ENCODE results near the gene MUTYH. TPM values are rescaled to one million over a fixed set of nuclear protein-coding genes. Genes with fewer than 3 reads are reported as not detected.

Gene MUTYH
- total and polyA plus RNA-seq, 2 experiments from 2014 or later, result 27.1 to 35.6 TPM

DNA sequence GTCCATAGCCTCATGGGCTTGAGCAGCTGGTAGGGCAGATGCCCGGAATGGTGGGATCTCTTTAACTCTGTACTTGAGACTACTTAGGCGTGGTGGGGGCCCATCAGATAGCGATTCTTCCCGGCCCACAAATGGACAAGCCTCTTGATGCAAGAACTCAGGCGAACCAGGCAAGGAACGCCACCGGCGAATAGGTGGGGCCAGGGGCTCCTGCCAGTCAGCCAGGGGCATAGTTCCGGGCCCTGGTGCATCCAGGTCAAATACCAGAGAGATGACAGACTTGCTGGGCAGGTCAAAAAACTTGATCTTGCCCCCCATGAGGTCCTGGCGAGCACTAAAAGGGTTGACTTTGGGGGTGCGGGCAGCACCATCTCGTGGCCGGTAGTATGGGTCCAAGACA lies 4.8 kb upstream of the MUTYH start:
- H3K36me3 ChIP-seq, result peaks cover 14% of the 10 kb centered on the region

DNA sequence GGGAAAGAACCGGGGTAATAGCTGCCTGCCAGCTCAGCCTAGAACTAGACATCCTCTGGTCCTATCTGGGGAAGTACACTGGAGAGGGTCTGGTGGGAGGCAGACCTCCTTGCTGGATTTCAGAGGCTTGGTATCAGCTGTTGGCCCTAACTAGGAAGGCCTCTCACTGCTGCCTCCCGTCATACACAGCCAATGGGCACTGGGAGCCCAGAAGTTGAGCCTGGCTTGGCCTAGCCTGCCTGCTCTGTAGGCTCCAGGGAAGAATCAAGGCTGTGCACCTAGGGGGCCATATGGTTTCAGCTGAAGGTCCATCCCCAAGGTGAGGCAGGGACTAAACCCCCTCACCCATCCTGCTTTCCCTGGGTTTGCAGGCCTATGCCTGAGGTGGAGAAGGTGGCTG lies 4.3 kb upstream of the MUTYH start:
- peaks cover 19% of the 10 kb centered on the region for H3K4me1 ChIP-seq (ENCODE audit: low read depth)
- H3K27me3 ChIP-seq, result no peaks in the 10 kb centered on the region
- H3K9me3 ChIP-seq (ENCODE audit: low read depth), result no peaks in the 10 kb centered on the region
- TF ChIP-seq, protein P1, sequence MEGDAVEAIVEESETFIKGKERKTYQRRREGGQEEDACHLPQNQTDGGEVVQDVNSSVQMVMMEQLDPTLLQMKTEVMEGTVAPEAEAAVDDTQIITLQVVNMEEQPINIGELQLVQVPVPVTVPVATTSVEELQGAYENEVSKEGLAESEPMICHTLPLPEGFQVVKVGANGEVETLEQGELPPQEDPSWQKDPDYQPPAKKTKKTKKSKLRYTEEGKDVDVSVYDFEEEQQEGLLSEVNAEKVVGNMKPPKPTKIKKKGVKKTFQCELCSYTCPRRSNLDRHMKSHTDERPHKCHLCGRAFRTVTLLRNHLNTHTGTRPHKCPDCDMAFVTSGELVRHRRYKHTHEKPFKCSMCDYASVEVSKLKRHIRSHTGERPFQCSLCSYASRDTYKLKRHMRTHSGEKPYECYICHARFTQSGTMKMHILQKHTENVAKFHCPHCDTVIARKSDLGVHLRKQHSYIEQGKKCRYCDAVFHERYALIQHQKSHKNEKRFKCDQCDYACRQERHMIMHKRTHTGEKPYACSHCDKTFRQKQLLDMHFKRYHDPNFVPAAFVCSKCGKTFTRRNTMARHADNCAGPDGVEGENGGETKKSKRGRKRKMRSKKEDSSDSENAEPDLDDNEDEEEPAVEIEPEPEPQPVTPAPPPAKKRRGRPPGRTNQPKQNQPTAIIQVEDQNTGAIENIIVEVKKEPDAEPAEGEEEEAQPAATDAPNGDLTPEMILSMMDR (IDR thresholded peaks at IDR 0.05; ENCODE audit: low read depth, low read length), result no peak
- H3K27ac ChIP-seq, result no peak overlapping the region
- H3K36me3 ChIP-seq, result peaks cover 14% of the 10 kb centered on the region
- no peak for DNase-seq (ENCODE audit: low read depth in 1 of 2, low spot score in 1 of 2)
- no peak overlapping the region for H3K4me3 ChIP-seq

More for the DNA sequence above, 4.8 kb upstream of the MUTYH start:
- DNase-seq (ENCODE audit: low read depth in 1 of 2, low spot score in 1 of 2), result no peak
- no peak overlapping the region for H3K4me3 ChIP-seq
- no peak overlapping the region for H3K27ac ChIP-seq
- peaks cover 20% of the 10 kb centered on the region for H3K4me1 ChIP-seq (ENCODE audit: low read depth)
- no peaks in the 10 kb centered on the region for H3K27me3 ChIP-seq
- no peaks in the 10 kb centered on the region for H3K9me3 ChIP-seq (ENCODE audit: low read depth)
- TF ChIP-seq, protein P1 (IDR thresholded peaks at IDR 0.05; ENCODE audit: low read depth, low read length), result no peak

DNA sequence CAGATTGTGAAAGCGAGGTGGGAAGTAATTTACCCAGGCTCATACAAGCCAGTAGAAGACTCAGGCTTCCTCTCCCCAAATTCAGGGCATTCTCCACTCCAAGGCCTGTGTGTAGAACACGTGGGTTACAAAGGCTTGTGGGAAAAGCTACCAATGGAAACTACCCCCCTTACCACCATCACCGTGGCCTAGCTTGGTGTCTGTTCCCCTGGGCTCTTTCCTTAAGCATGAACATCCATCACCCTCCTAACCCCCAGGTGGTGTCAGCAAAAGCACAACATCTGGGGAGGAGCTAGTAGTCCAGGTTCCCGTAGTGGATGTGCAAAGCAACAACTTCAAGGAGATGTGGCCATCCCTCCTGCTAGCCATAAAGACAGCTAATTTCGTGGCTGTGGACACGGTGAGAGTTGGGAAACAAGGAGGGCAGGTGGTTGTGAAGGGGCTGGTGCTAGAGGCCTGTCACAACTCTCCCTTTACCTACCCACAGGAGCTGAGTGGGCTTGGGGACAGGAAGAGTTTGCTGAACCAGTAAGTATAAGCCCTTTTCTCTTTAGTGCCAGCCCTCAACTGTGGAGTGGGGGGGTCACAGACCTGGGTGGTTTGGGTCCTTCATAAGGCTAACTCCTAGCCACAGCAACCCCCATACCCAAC lies 701 bp upstream of the MUTYH start:
- no peaks in the 10 kb centered on the region for H3K9me3 ChIP-seq (ENCODE audit: low read depth)
- H3K27ac ChIP-seq, result peak overlapping the region; percentile 93
- no peaks in the 10 kb centered on the region for H3K27me3 ChIP-seq
- H3K4me3 ChIP-seq, result peak overlapping the region; percentile 69
- peaks cover 5% of the 10 kb centered on the region for H3K4me1 ChIP-seq (ENCODE audit: low read depth)
- peak in 1 of 2 donors; percentile 17 for DNase-seq (ENCODE audit: low read depth in 1 of 2, low spot score in 1 of 2)
- TF ChIP-seq, protein P1 (IDR thresholded peaks at IDR 0.05; ENCODE audit: low read depth, low read length), result no peak
- peaks cover 14% of the 10 kb centered on the region for H3K36me3 ChIP-seq

DNA sequence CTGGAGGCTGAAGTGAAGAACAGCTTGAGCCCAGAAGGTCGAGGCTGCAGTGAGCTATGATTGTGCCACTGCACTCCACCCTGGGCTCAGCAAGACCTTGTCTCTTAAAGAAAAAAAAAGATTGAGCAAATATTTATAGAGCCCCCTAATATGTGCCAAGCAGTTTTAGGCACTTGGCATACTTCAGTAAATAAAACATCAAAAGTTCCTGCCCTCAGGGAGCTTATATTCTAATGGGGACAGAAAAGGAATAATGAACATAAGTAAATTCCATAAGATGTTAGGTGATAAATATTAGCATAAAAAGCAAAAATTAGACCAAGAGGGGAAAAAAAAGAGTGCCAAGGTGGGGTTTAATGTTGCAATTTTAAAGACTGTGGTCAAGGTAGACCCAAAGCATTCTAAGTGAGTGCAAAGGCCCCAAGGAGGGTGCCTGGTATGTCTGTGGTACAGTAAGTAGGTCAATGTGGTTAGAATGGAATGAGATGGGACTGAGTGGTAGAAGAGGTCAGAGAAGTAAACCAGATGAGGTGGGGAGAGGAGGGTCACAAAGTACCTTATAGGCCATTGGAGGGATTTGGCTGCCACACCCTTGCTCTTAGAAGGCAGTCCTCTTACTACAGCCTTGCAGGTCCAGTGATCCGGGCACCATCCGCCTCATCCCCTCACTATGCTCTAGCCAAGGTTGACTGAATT lies 2.5 kb downstream of the MUTYH start:
- DNase-seq (ENCODE audit: low read depth in 1 of 2, low spot score in 1 of 2), result no peak
- Histone ChIP-seq H3K4me3 (no peak overlapping the region), H3K9me3 (ENCODE audit: low read depth) (no peaks in the 10 kb centered on the region), H3K4me1 (ENCODE audit: low read depth) (peaks cover 5% of the 10 kb centered on the region), H3K27me3 (no peaks in the 10 kb centered on the region), H3K27ac (no peak overlapping the region), H3K36me3 (peaks cover 9% of the 10 kb centered on the region)
- TF ChIP-seq, protein P1 (IDR thresholded peaks at IDR 0.05; ENCODE audit: low read depth, low read length), result no peak

GRCh38 chr1:45335855-45336324 lies 4.3 kb downstream of the MUTYH start:
- H3K4me3 ChIP-seq, result no peak overlapping the region
- no peaks in the 10 kb centered on the region for H3K27me3 ChIP-seq
- DNase-seq (ENCODE audit: low read depth in 1 of 2, low spot score in 1 of 2), result no peak
- TF ChIP-seq, protein P1 (IDR thresholded peaks at IDR 0.05; ENCODE audit: low read depth, low read length), result no peak
- H3K27ac ChIP-seq, result no peak overlapping the region
- peaks cover 2% of the 10 kb centered on the region for H3K4me1 ChIP-seq (ENCODE audit: low read depth)
- no peaks in the 10 kb centered on the region for H3K9me3 ChIP-seq (ENCODE audit: low read depth)
- H3K36me3 ChIP-seq, result peaks cover 2% of the 10 kb centered on the region
